Caco-2 (cell line): ENCODE results near the gene WWOX. TPM values are rescaled to one million over a fixed set of nuclear protein-coding genes. Genes with fewer than 3 reads are reported as not detected.

Experiments used
- BruUV-seq: library from RNA; stranded (reverse); fragments of 400-500 nt; replicated peaks from 2 replicates; lab custom pipeline; 2021; lab: Mats Ljungman, UMichigan
- CTCF ChIA-PET: fragments of 300-600 bp; sonication (Branson Sonifier 250); formaldehyde crosslinking; loops from one replicate; lab custom pipeline; 2022; ENCODE audit warnings: antibody characterized with exemption; lab: Charles Lee
- POLR2A ChIA-PET: fragments of 300-600 bp; sonication (Branson Sonifier 250); formaldehyde crosslinking; loops from one replicate; lab custom pipeline; 2022; ENCODE audit warnings: antibody characterized with exemption; lab: Charles Lee
- DNase-seq, 2 experiments: peaks; one replicate each; pipeline versions ENCODE4 v3.0.0 to v3.0.0-alpha.2; 2020 to 2022
- H3K27me3 ChIP-seq: replicated peaks from 2 replicates; pipeline ENCODE4 v1.6.0; 2011; ENCODE audit warnings: low read length; ENCODE audit not compliant: control insufficient read depth, insufficient read depth
- H3K36me3 ChIP-seq: 2 replicates; pipeline ENCODE4 v1.5.1; 2011; ENCODE audit warnings: low read length; ENCODE audit not compliant: control insufficient read depth, insufficient read depth
- H3K4me1 ChIP-seq: fragments of 250-450 bp; sonication (Bioruptor Pico); 2 replicates; pipeline ENCODE4 v1.5.1; 2020; ENCODE audit warnings: mild to moderate bottlenecking
- H3K4me3 ChIP-seq: 2 replicates; pipeline ENCODE4 v1.5.1; 2011; ENCODE audit warnings: low read depth, mild to moderate bottlenecking, control low read depth, low read length
- H3K9me3 ChIP-seq: fragments of 250-450 bp; sonication (Bioruptor Pico); 2 replicates; pipeline ENCODE4 v1.5.1; 2020; ENCODE audit warnings: mild to moderate bottlenecking, moderate library complexity
- H3K27ac Mint-ChIP-seq: one replicate; pipeline ENCODE4 v1.8.0; 2022; ENCODE audit warnings: mixed read lengths; ENCODE audit not compliant: unreplicated experiment
- H3K27me3 Mint-ChIP-seq: one replicate; pipeline ENCODE4 v1.8.0; 2022; ENCODE audit warnings: mixed read lengths; ENCODE audit not compliant: insufficient read depth, unreplicated experiment
- H3K36me3 Mint-ChIP-seq: one replicate; pipeline ENCODE4 v1.8.0; 2022; ENCODE audit warnings: mild to moderate bottlenecking, mixed read lengths; ENCODE audit not compliant: insufficient read depth, unreplicated experiment
- H3K4me1 Mint-ChIP-seq: one replicate; pipeline ENCODE4 v1.8.0; 2022; ENCODE audit warnings: low read depth, mixed read lengths; ENCODE audit not compliant: unreplicated experiment
- H3K4me3 Mint-ChIP-seq: one replicate; pipeline ENCODE4 v1.8.0; 2022; ENCODE audit warnings: mild to moderate bottlenecking, moderate library complexity, mixed read lengths; ENCODE audit not compliant: unreplicated experiment
- H3K9me3 Mint-ChIP-seq: one replicate; pipeline ENCODE4 v1.8.0; 2022; ENCODE audit warnings: mixed read lengths; ENCODE audit not compliant: unreplicated experiment
- CTCF ChIP-seq, 2 experiments: fragments of 200-600 bp in 1 of 2; IDR thresholded peaks; 1 replicate in 1 of 2; 2 replicates in 1 of 2; pipeline versions ENCODE4 v1.5.1 to v1.8.0; 2011 to 2022; ENCODE audit warnings: antibody characterized with exemption in 1 of 2, control low read depth in 1 of 2, inconsistent platforms in 1 of 2, low read depth in 1 of 2, low read length in 1 of 2, mild to moderate bottlenecking in 1 of 2, moderate library complexity in 1 of 2; ENCODE audit not compliant: insufficient read depth in 1 of 2, severe bottlenecking in 1 of 2, unreplicated experiment in 1 of 2
- intact Hi-C: fragments of 100-400 bp; cut with micrococcal nuclease; formaldehyde crosslinking; loops from one replicate; pipeline ENCODE4 v1.10.0; 2022; ENCODE audit not compliant: unreplicated experiment
- total RNA-seq: library from RNA; stranded (reverse); gene quantifications from 2 replicates; pipeline ENCODE4 v1.2.3, GENCODE V29; 2022

WWOX gene
- total RNA-seq, 1 experiment from 2014 or later: 45.0 TPM

GRCh38 chr16:78768226-78768625 lies 668.8 kb downstream of the WWOX start:
- POLR2A ChIA-PET: no interaction called here
- Histone ChIP-seq H3K27me3 (no peaks in the 10 kb centered on the region), H3K4me1 (no peaks in the 10 kb centered on the region), H3K36me3 (no peaks in the 10 kb centered on the region), H3K4me3 (no peak overlapping the region), H3K9me3 (no peaks in the 10 kb centered on the region)
- Mint-ChIP-seq H3K27ac (no peak overlapping the region), H3K9me3 (peaks cover 9% of the 10 kb centered on the region), H3K27me3 (no peaks in the 10 kb centered on the region), H3K36me3 (peaks cover 6% of the 10 kb centered on the region), H3K4me3 (no peak overlapping the region), H3K4me1 (no peaks in the 10 kb centered on the region)
- no peak for TF ChIP-seq CTCF (IDR thresholded peaks at IDR 0.05; ENCODE audit: insufficient read depth in 1 of 2, low read depth in 1 of 2, low read length in 1 of 2, severe bottlenecking in 1 of 2, unreplicated experiment in 1 of 2)
- CTCF ChIA-PET: interaction anchor here (0.7 kb wide), 1 partner anchor 1274 kb away, joined by 5 read pairs; no protein-coding TSS in a partner anchor
- no TSS peak for BruUV-seq
- no peak for DNase-seq
- intact Hi-C loops: no loop called here

GRCh38 chr16:78768718-78769117 lies 669.3 kb downstream of the WWOX start:
- Mint-ChIP-seq H3K36me3 (peaks cover 6% of the 10 kb centered on the region), H3K27ac (no peak overlapping the region), H3K4me3 (no peak overlapping the region)

GRCh38 chr16:78770353-78771091 lies 671.1 kb downstream of the WWOX start:
- DNase-seq: peak; percentile 61 to 71
- peak; percentile 59 to 69 for TF ChIP-seq CTCF (IDR thresholded peaks at IDR 0.05; ENCODE audit: insufficient read depth in 1 of 2, low read depth in 1 of 2, low read length in 1 of 2, severe bottlenecking in 1 of 2, unreplicated experiment in 1 of 2)
- intact Hi-C loops: loop anchor here (2.0 to 10.0 kb wide), 3 partner anchors 268 to 646 kb away; no protein-coding TSS in a partner anchor
- Histone ChIP-seq H3K4me3 (no peak overlapping the region), H3K4me1 (no peaks in the 10 kb centered on the region), H3K36me3 (no peaks in the 10 kb centered on the region), H3K9me3 (no peaks in the 10 kb centered on the region), H3K27me3 (no peaks in the 10 kb centered on the region)
- Mint-ChIP-seq H3K27me3 (no peaks in the 10 kb centered on the region), H3K4me3 (no peak overlapping the region), H3K36me3 (no peaks in the 10 kb centered on the region), H3K27ac (no peak overlapping the region), H3K4me1 (no peaks in the 10 kb centered on the region), H3K9me3 (peaks cover 9% of the 10 kb centered on the region)
- BruUV-seq: no TSS peak
- POLR2A ChIA-PET: no interaction called here
- CTCF ChIA-PET: interaction anchor here (0.6 to 0.7 kb wide), 3 partner anchors 44 to 511 kb away, joined by 3 to 5 read pairs (median 4); no protein-coding TSS in a partner anchor

More at GRCh38 chr16:78768718-78769117, 669.3 kb downstream of the WWOX start:
- no peaks in the 10 kb centered on the region for H3K4me1 Mint-ChIP-seq
- DNase-seq: no peak
- H3K9me3 Mint-ChIP-seq: peaks cover 9% of the 10 kb centered on the region
- POLR2A ChIA-PET: no interaction called here
- H3K27me3 Mint-ChIP-seq: no peaks in the 10 kb centered on the region
- intact Hi-C loops: no loop called here
- Histone ChIP-seq H3K36me3 (no peaks in the 10 kb centered on the region), H3K9me3 (no peaks in the 10 kb centered on the region), H3K27me3 (no peaks in the 10 kb centered on the region), H3K4me3 (no peak overlapping the region), H3K4me1 (no peaks in the 10 kb centered on the region)
- BruUV-seq: no TSS peak
- CTCF ChIA-PET: interaction anchor here (0.7 kb wide), 1 partner anchor 1273 kb away, joined by 5 read pairs; no protein-coding TSS in a partner anchor
- no peak for TF ChIP-seq CTCF (IDR thresholded peaks at IDR 0.05; ENCODE audit: insufficient read depth in 1 of 2, low read depth in 1 of 2, low read length in 1 of 2, severe bottlenecking in 1 of 2, unreplicated experiment in 1 of 2)
